Panc1 (cell line): ENCODE measurements around the gene EIF2B1. TPM values are rescaled to one million over a fixed set of nuclear protein-coding genes. Genes with fewer than 3 reads are reported as not detected.

Experiments
- total RNA-seq: library from RNA; stranded (reverse); gene quantifications from one replicate; pipeline ENCODE4 v1.2.1, GENCODE V29; 2021; ENCODE audit not compliant: unreplicated experiment

EIF2B1 gene
- total RNA-seq, 1 experiment from 2014 or later = 49.4 TPM

Other genes with a start within 250 kb of the EIF2B1 start
- 53.0 TPM for gene KMT5A, start 249.6 kb downstream of the EIF2B1 start, total RNA-seq
- gene RILPL2, start 197.0 kb downstream of the EIF2B1 start, total RNA-seq = 5.4 TPM
- 16.5 TPM for gene SNRNP35, start 175.5 kb downstream of the EIF2B1 start, total RNA-seq
- gene RILPL1, start 100.0 kb downstream of the EIF2B1 start, total RNA-seq = 16.2 TPM
- 282 TPM for gene TMED2, start 49.1 kb downstream of the EIF2B1 start, total RNA-seq
- 46.3 TPM for gene DDX55, start 31.6 kb downstream of the EIF2B1 start, total RNA-seq
- gene GTF2H3, start 143 bp upstream of the EIF2B1 start, total RNA-seq = 40.7 TPM
- gene TCTN2, start 37.4 kb upstream of the EIF2B1 start, total RNA-seq = 14.7 TPM
- 35.2 TPM for gene ATP6V0A2, start 78.7 kb upstream of the EIF2B1 start, total RNA-seq
- 0.39 TPM for gene DNAH10, start 128.6 kb upstream of the EIF2B1 start, total RNA-seq